NCI-H748 treated with DMSO at 0.1 percent for 48 hours (cell line): ENCODE results near the gene ZBTB1.
"Not testable (repeated sequence)": the region's sequence is repeated elsewhere in the genome, so short reads cannot be mapped to it uniquely, and the experiment has no call there.

ENCODE experiments used
- DNase-seq: peaks from one replicate; lab custom pipeline; 2025; lab: John Stamatoyannopoulos, UW

ZBTB1 gene

DNA sequence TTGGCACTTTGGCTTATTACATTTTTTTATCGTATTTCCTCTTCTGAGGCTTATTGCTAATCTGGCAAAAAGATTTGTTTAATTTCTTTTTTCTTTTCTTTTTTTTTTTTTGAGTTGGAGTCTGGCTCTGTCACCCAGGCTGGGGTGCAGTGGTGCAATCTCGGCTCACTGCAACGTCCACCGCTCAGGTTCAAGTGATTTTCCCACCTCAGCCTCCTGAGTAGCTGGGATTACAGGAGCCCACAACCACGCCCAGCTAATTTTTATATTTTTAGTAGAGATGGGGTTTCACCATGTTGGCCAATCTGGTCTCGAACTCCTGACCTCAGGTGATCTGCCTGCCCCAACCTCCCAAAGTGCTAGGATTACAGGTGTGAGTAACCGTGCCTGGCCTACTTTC is 65.1 kb downstream of the ZBTB1 start:
- DNase-seq: not testable (repeated sequence)

DNA sequence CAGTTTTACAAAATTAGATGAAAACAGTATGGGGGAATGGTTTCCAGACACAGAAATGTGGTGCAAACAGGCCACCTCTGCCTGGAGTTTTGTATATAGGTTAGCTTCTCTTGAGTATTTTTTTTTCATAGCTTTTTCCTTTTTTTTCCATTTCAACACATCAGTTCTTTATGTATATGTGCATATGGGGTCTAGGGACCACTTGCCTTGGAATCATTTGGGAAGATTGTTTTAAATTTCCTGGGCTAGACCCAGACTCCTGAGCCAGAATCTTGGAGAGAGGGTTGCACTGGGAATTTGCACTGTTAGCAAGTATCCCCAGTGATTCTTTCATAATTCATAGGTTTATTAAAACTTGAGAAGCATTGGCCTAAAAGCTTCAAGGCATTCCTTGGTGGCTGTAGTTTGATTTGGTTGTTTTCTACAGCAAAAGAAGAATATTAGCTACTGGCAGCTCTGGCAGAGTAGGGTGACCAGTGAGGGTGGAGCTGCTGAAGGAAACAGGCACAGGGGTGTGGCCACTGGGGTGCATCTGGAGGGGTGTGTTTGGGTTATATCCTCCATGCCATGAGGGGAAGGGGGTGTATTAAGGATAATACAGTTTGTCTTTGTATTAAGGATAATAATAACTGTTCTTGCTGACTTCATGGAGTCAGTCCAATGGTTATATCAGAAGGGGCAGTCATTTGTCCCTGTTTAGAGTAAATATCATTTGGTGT is 68.0 kb downstream of the ZBTB1 start:
- no peak for DNase-seq

DNA sequence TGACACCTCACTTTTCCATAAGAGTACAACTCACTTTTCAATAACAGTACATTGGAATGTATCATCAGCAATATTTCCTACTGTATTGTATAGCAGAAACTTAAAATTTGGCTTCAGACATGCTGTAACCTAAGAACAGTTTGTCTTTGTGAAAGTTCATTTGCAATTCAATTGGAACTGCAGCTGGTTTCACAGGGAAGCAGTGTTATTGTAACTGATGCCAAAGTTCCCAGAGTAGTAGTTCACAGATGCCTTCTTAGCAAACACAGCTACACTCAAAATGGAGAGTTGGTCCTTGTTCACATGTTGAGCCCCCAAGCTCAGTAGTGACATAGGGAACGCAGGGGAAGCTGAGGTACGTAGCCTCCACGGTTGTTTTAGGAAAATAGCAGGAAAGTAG is 68.5 kb downstream of the ZBTB1 start:
- no peak for DNase-seq
